ENCODE measurements around the gene RAD51C. TPM values are rescaled to one million over a fixed set of nuclear protein-coding genes. Genes with fewer than 3 reads are reported as not detected.

RAD51C gene
- total RNA-seq, 2 experiments from 2014 or later, result 51.0 to 118 TPM

DNA sequence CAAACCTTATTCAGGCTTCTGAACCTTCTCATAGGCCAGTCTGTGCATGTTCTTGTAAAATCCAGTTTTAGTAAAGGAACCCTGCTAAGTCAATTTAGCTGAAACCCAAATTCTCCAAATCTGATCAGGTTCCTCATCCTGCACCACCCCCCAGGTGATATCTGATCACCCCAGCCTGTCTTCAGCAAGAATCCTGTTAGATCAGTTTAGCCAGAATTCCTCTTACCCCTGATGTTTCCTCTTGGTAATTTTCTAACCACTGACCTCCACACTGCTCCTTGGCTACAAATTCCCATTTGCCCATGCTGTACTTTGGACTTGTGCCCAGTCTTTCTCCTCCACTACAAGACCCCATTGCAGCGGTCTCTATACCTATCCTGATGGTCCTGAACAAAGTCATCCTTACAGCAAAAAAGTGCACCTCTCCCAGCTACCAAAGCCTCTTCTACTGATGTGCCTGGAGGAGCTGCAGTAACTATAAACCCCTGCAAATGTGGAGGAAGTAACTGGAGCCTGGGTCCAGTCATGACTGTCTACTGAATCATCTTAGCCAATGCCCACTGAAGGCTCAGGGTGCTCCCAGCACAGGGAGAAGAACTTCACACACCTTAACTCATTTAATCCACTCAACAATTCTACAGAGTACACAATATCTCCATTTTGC lies 24.3 kb upstream of the RAD51C start:
- no TSS peak for BruUV-seq (replicated peaks)
- ChIA-PET CTCF (ENCODE audit: unreplicated experiment) (no interaction called here), POLR2A (interaction anchor here (0.6 to 1.6 kb wide), 2 partner anchors 36 to 48 kb away, joined by 4 read pairs; no protein-coding TSS in a partner anchor)
- no peak overlapping the region for H2AFZ ChIP-seq (ENCODE audit: low read length)
- no peaks in the 10 kb centered on the region for H4K20me1 ChIP-seq (ENCODE audit: insufficient read depth, low read length)
- no peaks in the 10 kb centered on the region for H3K9me3 ChIP-seq (ENCODE audit: low read length)
- no peak for DNase-seq (ENCODE audit: low spot score)
- H3K4me2 ChIP-seq (ENCODE audit: low read length), result no peak overlapping the region
- H3K27ac ChIP-seq (ENCODE audit: low read depth, low read length, poor library complexity, severe bottlenecking), result no peak overlapping the region
- no peaks in the 10 kb centered on the region for H3K79me2 ChIP-seq (ENCODE audit: insufficient read depth, low read depth, low read length)
- intact Hi-C loops (cut with micrococcal nuclease; ENCODE audit: unreplicated experiment), result no loop called here
- H3K9me2 ChIP-seq (ENCODE audit: insufficient read depth, low read length), result no peaks in the 10 kb centered on the region
- H3K4me3 ChIP-seq (ENCODE audit: low read depth, low read length, poor library complexity, severe bottlenecking), result no peak overlapping the region
- TF ChIP-seq, protein P1, sequence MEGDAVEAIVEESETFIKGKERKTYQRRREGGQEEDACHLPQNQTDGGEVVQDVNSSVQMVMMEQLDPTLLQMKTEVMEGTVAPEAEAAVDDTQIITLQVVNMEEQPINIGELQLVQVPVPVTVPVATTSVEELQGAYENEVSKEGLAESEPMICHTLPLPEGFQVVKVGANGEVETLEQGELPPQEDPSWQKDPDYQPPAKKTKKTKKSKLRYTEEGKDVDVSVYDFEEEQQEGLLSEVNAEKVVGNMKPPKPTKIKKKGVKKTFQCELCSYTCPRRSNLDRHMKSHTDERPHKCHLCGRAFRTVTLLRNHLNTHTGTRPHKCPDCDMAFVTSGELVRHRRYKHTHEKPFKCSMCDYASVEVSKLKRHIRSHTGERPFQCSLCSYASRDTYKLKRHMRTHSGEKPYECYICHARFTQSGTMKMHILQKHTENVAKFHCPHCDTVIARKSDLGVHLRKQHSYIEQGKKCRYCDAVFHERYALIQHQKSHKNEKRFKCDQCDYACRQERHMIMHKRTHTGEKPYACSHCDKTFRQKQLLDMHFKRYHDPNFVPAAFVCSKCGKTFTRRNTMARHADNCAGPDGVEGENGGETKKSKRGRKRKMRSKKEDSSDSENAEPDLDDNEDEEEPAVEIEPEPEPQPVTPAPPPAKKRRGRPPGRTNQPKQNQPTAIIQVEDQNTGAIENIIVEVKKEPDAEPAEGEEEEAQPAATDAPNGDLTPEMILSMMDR (conservative IDR thresholded peaks at IDR 0.05; ENCODE audit: low read length), result no peak
- TF ChIP-seq EZH2phosphoT487 (IDR thresholded peaks at IDR 0.05; ENCODE audit: borderline replicate concordance, low read depth, low read length), result no peak
- no peaks in the 10 kb centered on the region for H3K4me1 ChIP-seq (ENCODE audit: insufficient read depth, low read length, poor library complexity, severe bottlenecking)
- H3K36me3 ChIP-seq (ENCODE audit: insufficient read depth, low read length), result no peaks in the 10 kb centered on the region

DNA sequence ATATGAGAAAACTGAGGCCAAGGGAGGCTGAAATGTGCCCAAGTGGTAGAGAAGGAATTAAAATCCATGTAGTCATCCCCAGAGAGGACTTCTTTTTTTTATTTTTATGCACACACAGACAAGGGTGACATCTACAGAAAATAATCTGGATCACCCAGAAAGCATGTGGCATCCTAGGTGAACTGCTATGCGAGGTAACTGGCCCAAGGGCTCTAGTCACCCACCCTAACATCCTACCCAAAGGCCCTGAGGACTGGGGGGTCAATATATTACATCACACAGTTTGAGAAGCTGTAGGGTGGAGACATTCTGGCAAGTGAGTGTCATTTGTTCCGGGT lies 23.8 kb upstream of the RAD51C start:
- TF ChIP-seq, protein P1 (conservative IDR thresholded peaks at IDR 0.05; ENCODE audit: low read length), result no peak
- TF ChIP-seq EZH2phosphoT487 (IDR thresholded peaks at IDR 0.05; ENCODE audit: borderline replicate concordance, low read depth, low read length), result no peak
- H3K4me2 ChIP-seq (ENCODE audit: low read length), result no peak overlapping the region
- ChIA-PET POLR2A (no interaction called here), CTCF (ENCODE audit: unreplicated experiment) (no interaction called here)
- no peaks in the 10 kb centered on the region for H3K9me2 ChIP-seq (ENCODE audit: insufficient read depth, low read length)
- H3K4me1 ChIP-seq (ENCODE audit: insufficient read depth, low read length, poor library complexity, severe bottlenecking), result no peaks in the 10 kb centered on the region
- no peak overlapping the region for H3K27ac ChIP-seq (ENCODE audit: low read depth, low read length, poor library complexity, severe bottlenecking)
- intact Hi-C loops (cut with micrococcal nuclease; ENCODE audit: unreplicated experiment), result no loop called here
- no TSS peak for BruUV-seq (replicated peaks)
- no peak for DNase-seq (ENCODE audit: low spot score)
- no peaks in the 10 kb centered on the region for H3K79me2 ChIP-seq (ENCODE audit: insufficient read depth, low read depth, low read length)
- H2AFZ ChIP-seq (ENCODE audit: low read length), result no peak overlapping the region
- H3K9me3 ChIP-seq (ENCODE audit: low read length), result no peaks in the 10 kb centered on the region
- no peaks in the 10 kb centered on the region for H3K36me3 ChIP-seq (ENCODE audit: insufficient read depth, low read length)
- H4K20me1 ChIP-seq (ENCODE audit: insufficient read depth, low read length), result no peaks in the 10 kb centered on the region
- H3K4me3 ChIP-seq (ENCODE audit: low read depth, low read length, poor library complexity, severe bottlenecking), result no peak overlapping the region

DNA sequence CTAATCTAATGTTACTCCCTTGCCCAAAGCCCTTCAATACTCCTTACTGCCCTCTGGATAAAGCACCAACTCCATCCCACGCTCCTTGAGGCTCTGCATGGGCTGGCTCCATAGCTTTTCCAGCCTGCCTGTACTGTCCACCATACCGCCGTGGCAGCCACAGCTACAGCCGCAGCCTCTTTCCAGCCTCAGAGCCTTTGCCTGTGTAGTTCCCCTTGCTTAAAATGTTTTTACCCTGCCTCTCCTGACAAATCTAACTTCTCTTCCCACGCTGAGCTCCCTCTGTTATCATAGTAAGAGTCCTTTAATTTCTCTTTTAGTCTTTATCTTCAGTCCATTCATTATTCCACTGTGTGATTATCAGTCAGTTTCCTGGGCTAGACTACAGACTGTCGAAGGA lies 22.5 kb upstream of the RAD51C start:
- Histone ChIP-seq H3K4me3 (ENCODE audit: low read depth, low read length, poor library complexity, severe bottlenecking) (no peak overlapping the region), H3K9me2 (ENCODE audit: insufficient read depth, low read length) (no peaks in the 10 kb centered on the region), H3K79me2 (ENCODE audit: insufficient read depth, low read depth, low read length) (no peaks in the 10 kb centered on the region), H3K36me3 (ENCODE audit: insufficient read depth, low read length) (no peaks in the 10 kb centered on the region), H4K20me1 (ENCODE audit: insufficient read depth, low read length) (no peaks in the 10 kb centered on the region), H3K4me2 (ENCODE audit: low read length) (no peak overlapping the region), H3K27ac (ENCODE audit: low read depth, low read length, poor library complexity, severe bottlenecking) (no peak overlapping the region), H3K9me3 (ENCODE audit: low read length) (no peaks in the 10 kb centered on the region), H3K4me1 (ENCODE audit: insufficient read depth, low read length, poor library complexity, severe bottlenecking) (no peaks in the 10 kb centered on the region), H2AFZ (ENCODE audit: low read length) (no peak overlapping the region)
- ChIA-PET CTCF (ENCODE audit: unreplicated experiment) (no interaction called here), POLR2A (interaction anchor here (1.2 to 1.7 kb wide), 2 partner anchors 10 to 39 kb away, joined by 3 to 5 read pairs; no protein-coding TSS in a partner anchor)
- intact Hi-C loops (cut with micrococcal nuclease; ENCODE audit: unreplicated experiment), result no loop called here
- no TSS peak for BruUV-seq (replicated peaks)
- TF ChIP-seq, protein P1 (conservative IDR thresholded peaks at IDR 0.05; ENCODE audit: low read length), result no peak
- no peak for TF ChIP-seq EZH2phosphoT487 (IDR thresholded peaks at IDR 0.05; ENCODE audit: borderline replicate concordance, low read depth, low read length)
- no peak for DNase-seq (ENCODE audit: low spot score)

All from OCI-LY7 (cell line).